Spleen (tissue), 13 donors: Measurements from ENCODE around the gene KIF20A. TPM values are rescaled to one million over a fixed set of nuclear protein-coding genes. Genes with fewer than 3 reads are reported as not detected.
A peak's percentile ranks its signal among the peaks of the same experiment; 100 is the strongest.

ENCODE experiments used
- DNase-seq: peaks from one replicate; pipeline ENCODE4 v3.0.0-alpha.2; 2020
- H3K27ac ChIP-seq, 8 donors: fragments of 200-600 bp; sonication (generic) in 7 of 8; 1 replicate in 4 of 8; 2 replicates in 4 of 8; pipeline versions ENCODE4 v1.5.0 to v1.8.0; 2016 to 2021; ENCODE audit warnings: inconsistent platforms in 4 of 8, mild to moderate bottlenecking in 4 of 8, moderate library complexity in 1 of 8
- H3K27me3 ChIP-seq, 7 donors: fragments of 200-600 bp; sonication (generic) in 6 of 7; replicated peaks in 1 of 7; 1 replicate in 4 of 7; 2 replicates in 3 of 7; pipeline versions ENCODE4 v1.5.0 to v1.8.0; 2016 to 2021; ENCODE audit warnings: inconsistent platforms in 3 of 7, mild to moderate bottlenecking in 1 of 7
- H3K36me3 ChIP-seq, 6 donors: fragments of 200-600 bp; sonication (generic) in 5 of 6; 1 replicate in 4 of 6; 2 replicates in 2 of 6; pipeline versions ENCODE4 v1.5.0 to v1.8.0; 2016 to 2021; ENCODE audit warnings: inconsistent platforms in 2 of 6
- H3K4me1 ChIP-seq, 6 donors: fragments of 200-600 bp; sonication (generic) in 5 of 6; 1 replicate in 3 of 6; 2 replicates in 3 of 6; pipeline versions ENCODE4 v1.5.0 to v1.8.0; 2016 to 2021; ENCODE audit warnings: inconsistent platforms in 3 of 6
- H3K4me3 ChIP-seq, 8 donors: fragments of 200-600 bp; sonication (generic) in 7 of 8; 1 replicate in 4 of 8; 2 replicates in 4 of 8; pipeline versions ENCODE4 v1.5.0 to v1.8.0; 2016 to 2021; ENCODE audit warnings: inconsistent platforms in 4 of 8, mild to moderate bottlenecking in 4 of 8, moderate library complexity in 2 of 8
- H3K9me3 ChIP-seq, 8 donors: fragments of 200-600 bp; sonication (generic) in 7 of 8; 1 replicate in 4 of 8; 2 replicates in 4 of 8; pipeline versions ENCODE4 v1.5.0 to v1.8.0; 2016 to 2021; ENCODE audit warnings: inconsistent platforms in 4 of 8
- CTCF ChIP-seq, 11 experiments: fragments of 200-600 bp in 7 of 11; fragments of 450-650 bp in 4 of 11; sonication (generic) in 4 of 11; IDR thresholded peaks in 8 of 11; conservative IDR thresholded peaks in 3 of 11; 1 replicate in 7 of 11; 2 replicates in 4 of 11; pipeline versions ENCODE4 v1.4.0 to v1.8.0; 2016 to 2021; ENCODE audit warnings: antibody characterized with exemption in 11 of 11, inconsistent platforms in 4 of 11, mild to moderate bottlenecking in 1 of 11
- POLR2A ChIP-seq, 3 donors: fragments of 450-650 bp; IDR thresholded peaks; one replicate each; pipeline ENCODE4 v1.5.1; 2017; ENCODE audit warnings: antibody characterized with exemption in 3 of 3, mild to moderate bottlenecking in 1 of 3
- POLR2AphosphoS5 ChIP-seq, 3 donors: sonication (generic); formaldehyde crosslinking; IDR thresholded peaks; one replicate each; pipeline ENCODE4 v1.5.1; 2017; ENCODE audit warnings: antibody characterized with exemption in 3 of 3
- WGBS, 5 donors: extraction: QIAGEN DNeasy Blood & Tissue Kit in 3 of 5; methylation state at CpG; one replicate each; pipeline versions ENCODE4 v1.1.5 to v1.1.7; 2013 to 2018; 5-methylcytosine and 5-hydroxymethylcytosine counted together
- intact Hi-C: fragments of 100-400 bp; cut with DNase I; formaldehyde crosslinking; loops from one replicate; pipeline ENCODE4 v1.15.0; 2023; ENCODE audit warnings: low total_unique reads
- long read RNA-seq, 2 donors: transcript quantifications; one replicate each; lab custom pipeline, GENCODE V29; 2026
- polyA plus RNA-seq, 3 donors: library from polyadenylated mRNA; stranded (reverse); fragments of 200-250 nt; gene quantifications; one replicate each; pipeline ENCODE4 v1.2.1, GENCODE V29; 2013
- total RNA-seq, 7 donors: library from RNA; depleted of rRNA in 3 of 7; stranded (reverse); fragments of >200 nt in 3 of 7; fragmentation: NEBNext Ultra II Directional in 4 of 7; extraction: Animal tissue kit (Norgen Biotek cat#: 25700) in 4 of 7; gene quantifications; one replicate each; pipeline versions ENCODE4 v1.1.0 to v1.2.1, GENCODE V29; 2016 to 2021
- donor health status: healthy with polysubstance abuse.
- donor health status: DM: no; HTN: no; CAD: no; lungs with moderate emphysema.
- donor health status: DM: no; HTN: no; CAD: no.
- donor health status: Bipolar disorder and iron deficiency.
- donor health status: healthy.
- donor health status: DM: no; HTN: no; CAD: no.
- donor health status: DM: yes; HTN: yes; CAD: no.

The KIF20A gene
- total RNA-seq = 1 to 10 TPM; 1.5 to 5.9 (median 3.2) TPM
- 1 to 10 TPM in 2 of 3 donors, under 1 TPM in 1; 0.83 to 4.9 (median 1.2) TPM for polyA plus RNA-seq
- long read RNA-seq, donor 1, transcript KIF20A-201 (19 exons, 3,201 nt) = major isoform, 6 of 6 reads
- long read RNA-seq, donor 1, partial matches to known transcripts = 0 of 6 reads
- long read RNA-seq, donor 1, other reads (novel, unspliced or antisense) = 0 of 6 reads
- long read RNA-seq, donor 2, transcript KIF20A-201 (19 exons, 3,201 nt) = major isoform, 6 of 6 reads
- long read RNA-seq, donor 2, partial matches to known transcripts = 0 of 6 reads
- long read RNA-seq, donor 2, other reads (novel, unspliced or antisense) = 0 of 6 reads

DNA sequence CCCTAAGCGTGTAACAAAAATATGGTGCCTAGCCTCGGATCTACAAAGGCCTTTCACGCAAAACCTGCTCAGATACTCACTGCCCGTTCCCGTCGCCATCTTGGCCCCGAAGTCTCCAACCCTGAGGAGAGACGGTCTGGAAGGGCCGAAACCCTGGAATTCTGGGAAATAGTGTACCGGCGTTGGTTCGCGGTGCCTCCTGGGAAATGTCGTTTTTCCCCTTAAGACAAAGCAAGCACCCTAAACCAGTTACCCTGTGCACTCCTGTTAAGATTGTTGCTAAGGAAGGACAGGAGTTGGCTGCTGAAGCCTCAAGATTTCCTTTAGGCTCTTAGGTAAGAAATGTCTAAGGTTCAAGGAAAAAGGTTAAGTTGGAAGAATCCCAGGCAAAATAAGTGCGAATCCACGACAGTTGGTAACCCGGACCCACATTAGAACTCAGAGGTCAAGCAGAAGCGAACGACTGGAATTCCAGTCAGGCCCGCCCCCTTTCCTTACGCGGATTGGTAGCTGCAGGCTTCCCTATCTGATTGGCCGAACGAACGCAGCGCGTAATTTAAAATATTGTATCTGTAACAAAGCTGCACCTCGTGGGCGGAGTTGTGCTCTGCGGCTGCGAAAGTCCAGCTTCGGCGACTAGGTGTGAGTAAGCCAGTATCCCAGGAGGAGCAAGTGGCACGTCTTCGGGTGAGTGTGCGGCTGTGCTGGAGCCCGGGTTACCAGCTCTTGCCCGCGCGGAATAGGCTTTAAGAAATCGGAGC, at the start of gene KIF20A, which contains the start of gene BRD8:
Gene KIF20A, plus strand, starts transcription at position 597 of the 761 bp plus-strand sequence. CDS start 569 bp downstream, outside the sequence.
Gene BRD8, minus strand, starts transcription at position 115 of the 761 bp plus-strand sequence. Its CDS starts 16 bp downstream, at position 99.
- no peaks in the 10 kb centered on the region for H3K27me3 ChIP-seq
- peaks cover 0 to 57% (median 17%) of the 10 kb centered on the region in 6 donors for H3K36me3 ChIP-seq
- DNase-seq = peak; percentile 94
- intact Hi-C loops = no loop called here
- H3K9me3 ChIP-seq = no peaks in the 10 kb centered on the region
- 0 to 1% (median 0%) methylated on average over 39 to 41 of the region's 41 CpGs for WGBS, 5 donors
- peaks cover 18 to 63% (median 39%) of the 10 kb centered on the region in 6 donors for H3K4me1 ChIP-seq
- H3K27ac ChIP-seq = peak within 1 kb of the TSS; percentile 66 to 91 (median 85)
- peak within 1 kb of the TSS; percentile 43 to 97 (median 88) for H3K4me3 ChIP-seq
- TF ChIP-seq POLR2A (IDR thresholded peaks at IDR 0.05) (peak in 2 of 3 donors; percentile 19 to 34), CTCF (IDR thresholded peaks at IDR 0.05 in 8 of 11, conservative IDR thresholded peaks at IDR 0.05 in 3 of 11) (peak in 1 of 11 experiments; percentile 20), POLR2AphosphoS5 (IDR thresholded peaks at IDR 0.05) (peak; percentile 48 to 95 (median 81))

DNA sequence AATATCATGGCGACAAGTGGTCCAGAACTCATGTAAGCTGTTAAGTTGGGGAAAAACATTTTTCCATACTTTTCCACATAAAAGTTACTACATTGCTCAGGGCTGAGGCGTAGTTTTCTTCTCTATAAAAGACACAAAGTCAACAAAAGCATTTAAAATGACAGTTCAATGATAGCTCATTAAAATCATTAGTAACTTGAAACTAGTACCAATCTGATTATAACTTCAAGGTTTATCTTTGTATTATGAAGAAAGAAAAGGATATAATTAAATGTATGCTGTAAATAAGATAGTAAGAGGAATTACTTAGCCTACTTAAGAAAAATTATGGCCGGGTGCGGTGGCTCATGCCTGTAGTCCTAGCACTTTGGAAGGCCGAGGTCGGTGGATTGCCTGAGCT, 49.6 kb upstream of the KIF20A start:
- peaks cover 0 to 18% (median 0%) of the 10 kb centered on the region in 7 donors for H3K27me3 ChIP-seq
- intact Hi-C loops = no loop called here

GRCh38 chr5:138132543-138132942, 46.4 kb upstream of the KIF20A start:
- WGBS, 5 donors = 81 to 94% (median 88%) methylated on average over 7 of the region's 7 CpGs
- no peak for TF ChIP-seq CTCF (IDR thresholded peaks at IDR 0.05 in 8 of 11, conservative IDR thresholded peaks at IDR 0.05 in 3 of 11)
- TF ChIP-seq POLR2A (IDR thresholded peaks at IDR 0.05) = no peak
- no peak for TF ChIP-seq POLR2AphosphoS5 (IDR thresholded peaks at IDR 0.05)
- H3K27me3 ChIP-seq = peaks cover 0 to 20% (median 0%) of the 10 kb centered on the region in 7 donors
- H3K9me3 ChIP-seq = no peaks in the 10 kb centered on the region
- no peaks in the 10 kb centered on the region for H3K36me3 ChIP-seq
- DNase-seq = no peak
- H3K4me1 ChIP-seq = peaks cover 0 to 14% (median 4%) of the 10 kb centered on the region in 6 donors
- peak overlapping the region in 2 of 8 donors; percentile 42 to 62 for H3K4me3 ChIP-seq
- H3K27ac ChIP-seq = no peak overlapping the region
- intact Hi-C loops = loop anchor here (2.0 to 10.0 kb wide), 2 partner anchors 56 to 358 kb away; no protein-coding TSS in a partner anchor

More for the DNA sequence above, 49.6 kb upstream of the KIF20A start:
- no peak overlapping the region for H3K4me3 ChIP-seq
- no peak for DNase-seq
- H3K27ac ChIP-seq = no peak overlapping the region
- WGBS, 5 donors = 90 to 97% (median 93%) methylated on average over 6 of the region's 6 CpGs
- TF ChIP-seq POLR2A (IDR thresholded peaks at IDR 0.05) = no peak
- peaks cover 0 to 14% (median 4%) of the 10 kb centered on the region in 6 donors for H3K4me1 ChIP-seq
- H3K9me3 ChIP-seq = no peaks in the 10 kb centered on the region
- no peaks in the 10 kb centered on the region for H3K36me3 ChIP-seq

GRCh38 chr5:138138949-138139780, 39.7 kb upstream of the KIF20A start, which contains the start of gene NME5:
Gene NME5 (minus strand): TSS chr5:138139428. CDS start chr5:138138780, 648 bp downstream.
- H3K9me3 ChIP-seq = no peaks in the 10 kb centered on the region
- no peak for TF ChIP-seq POLR2A (IDR thresholded peaks at IDR 0.05)
- TF ChIP-seq CTCF (IDR thresholded peaks at IDR 0.05 in 8 of 11, conservative IDR thresholded peaks at IDR 0.05 in 3 of 11) = no peak
- TF ChIP-seq POLR2AphosphoS5 (IDR thresholded peaks at IDR 0.05) = no peak
- no peaks in the 10 kb centered on the region for H3K36me3 ChIP-seq
- H3K27ac ChIP-seq = no peak within 1 kb of the TSS
- intact Hi-C loops = loop anchor here (10.0 kb wide), 1 partner anchor 364 kb away; no protein-coding TSS in a partner anchor
- DNase-seq = peak; percentile 80
- H3K4me1 ChIP-seq = peaks cover 0 to 14% (median 5%) of the 10 kb centered on the region in 6 donors
- H3K27me3 ChIP-seq = peaks cover 0 to 35% (median 0%) of the 10 kb centered on the region in 7 donors
- H3K4me3 ChIP-seq = peak within 1 kb of the TSS; percentile 6 to 68 (median 38)
- 9 to 12% (median 10%) methylated on average over 17 to 31 of the region's 31 CpGs for WGBS, 5 donors
